ENCODE results near the gene KCNQ4. TPM values are rescaled to one million over a fixed set of nuclear protein-coding genes. Genes with fewer than 3 reads are reported as not detected.
A peak's percentile ranks its signal among the peaks of the same experiment; 100 is the strongest.

The KCNQ4 gene
- total and polyA plus RNA-seq, 2 of the 13 experiments (the other 11 are each of a cell fraction or from before 2014, with no cell fraction given): 0.02 to 0.09 TPM

DNA sequence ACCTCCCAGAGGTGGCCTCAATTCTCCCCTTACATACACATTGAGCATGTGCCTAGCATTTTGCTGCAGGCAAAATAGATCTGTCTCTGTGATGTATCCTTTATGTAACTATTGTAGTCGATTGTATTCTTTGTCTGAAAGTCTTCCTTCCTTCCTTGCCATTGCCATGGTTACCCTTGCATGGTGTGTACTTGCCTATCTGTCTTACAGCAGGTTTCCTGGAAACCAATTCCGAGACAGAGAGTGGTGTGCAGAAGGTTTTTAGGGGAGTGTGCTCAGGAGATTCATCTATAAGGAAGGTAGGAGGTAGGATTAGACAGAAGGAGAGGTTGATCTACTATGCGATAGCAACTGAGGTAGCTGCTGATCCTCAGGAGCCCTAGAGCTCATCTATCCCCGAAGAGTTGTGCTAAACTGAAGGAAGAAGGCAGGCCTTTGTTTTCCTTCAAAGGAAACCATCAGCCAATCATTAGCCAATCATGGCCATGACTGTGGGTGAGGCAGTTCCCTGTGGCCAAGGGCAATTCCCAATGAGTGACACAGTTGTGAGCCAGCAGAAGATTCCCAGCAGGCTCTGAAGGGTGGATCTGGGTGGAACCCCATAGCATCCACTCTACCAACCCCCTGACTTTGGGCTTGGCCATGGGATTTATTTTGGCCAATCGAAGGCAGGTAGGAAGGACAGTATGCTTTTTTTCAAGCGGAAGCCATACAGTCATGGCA, 63.6 kb downstream of the KCNQ4 start (continued):
- no peak for TF ChIP-seq ZNF782 (CRISPR knock-in tag; IDR thresholded peaks at IDR 0.05; ENCODE audit: borderline replicate concordance)
- no peak for TF ChIP-seq ZFP37 (CRISPR knock-in tag; IDR thresholded peaks at IDR 0.05; ENCODE audit: borderline replicate concordance)
- TF ChIP-seq ZNF10 (CRISPR knock-in tag; IDR thresholded peaks at IDR 0.05; ENCODE audit: borderline replicate concordance, low read depth): no peak

DNA sequence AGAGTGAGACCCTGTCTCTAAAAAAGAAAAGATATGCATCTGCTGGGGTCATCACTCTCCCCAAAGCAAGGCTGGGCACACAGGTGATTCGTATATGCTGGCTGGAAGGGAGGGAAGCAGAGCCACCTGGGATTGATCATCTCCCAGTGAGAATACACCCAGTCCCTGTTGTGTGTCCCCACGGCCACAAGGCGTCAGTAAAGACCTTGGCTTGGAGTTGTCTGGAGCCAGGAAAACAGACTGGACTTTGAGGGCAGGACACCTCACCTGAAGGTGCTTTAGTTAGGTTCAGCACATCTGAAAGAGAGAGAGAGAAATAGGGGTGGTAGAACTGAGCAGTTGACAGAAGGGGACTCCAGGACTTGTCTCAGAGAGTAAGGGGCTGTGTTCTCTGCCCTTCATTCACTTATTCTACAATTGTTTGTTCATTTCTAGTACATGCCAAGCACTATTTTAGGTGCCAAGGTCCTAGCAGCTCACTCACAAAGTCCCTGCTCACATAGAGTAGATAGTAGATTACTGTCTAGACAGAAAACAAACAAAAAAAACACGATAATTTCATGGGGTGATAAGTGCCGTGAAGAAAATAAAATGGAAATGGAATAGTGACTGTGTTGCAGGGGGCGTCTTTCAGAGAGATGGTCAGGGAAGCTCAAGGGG, 65.1 kb downstream of the KCNQ4 start:
- POLR2A ChIA-PET: interaction anchor here (1.0 to 1.3 kb wide), 2 partner anchors 14 to 106 kb away, joined by 3 read pairs; partner anchors contain the start of gene CITED4
- peak; percentile 75 for DNase-seq (ENCODE audit: low spot score)
- TF ChIP-seq ZNF143 (CRISPR knock-in tag; IDR thresholded peaks at IDR 0.05): peak; percentile 24; the same call in 1 of the 2 replicates
- no peak for TF ChIP-seq ZNF460 (CRISPR knock-in tag; IDR thresholded peaks at IDR 0.05; ENCODE audit: borderline replicate concordance)
- TF ChIP-seq SP2 (CRISPR knock-in tag; IDR thresholded peaks at IDR 0.05): no peak
- TF ChIP-seq THAP11 (CRISPR knock-in tag; IDR thresholded peaks at IDR 0.05): 0 out of 2 replicates have a peak, but pooled peaks have one; percentile 34
- TF ChIP-seq IRF9 (CRISPR knock-in tag; IDR thresholded peaks at IDR 0.05; ENCODE audit: borderline replicate concordance): 0 out of 2 replicates have a peak, but pooled peaks have one; percentile 36
- TF ChIP-seq, protein P1, sequence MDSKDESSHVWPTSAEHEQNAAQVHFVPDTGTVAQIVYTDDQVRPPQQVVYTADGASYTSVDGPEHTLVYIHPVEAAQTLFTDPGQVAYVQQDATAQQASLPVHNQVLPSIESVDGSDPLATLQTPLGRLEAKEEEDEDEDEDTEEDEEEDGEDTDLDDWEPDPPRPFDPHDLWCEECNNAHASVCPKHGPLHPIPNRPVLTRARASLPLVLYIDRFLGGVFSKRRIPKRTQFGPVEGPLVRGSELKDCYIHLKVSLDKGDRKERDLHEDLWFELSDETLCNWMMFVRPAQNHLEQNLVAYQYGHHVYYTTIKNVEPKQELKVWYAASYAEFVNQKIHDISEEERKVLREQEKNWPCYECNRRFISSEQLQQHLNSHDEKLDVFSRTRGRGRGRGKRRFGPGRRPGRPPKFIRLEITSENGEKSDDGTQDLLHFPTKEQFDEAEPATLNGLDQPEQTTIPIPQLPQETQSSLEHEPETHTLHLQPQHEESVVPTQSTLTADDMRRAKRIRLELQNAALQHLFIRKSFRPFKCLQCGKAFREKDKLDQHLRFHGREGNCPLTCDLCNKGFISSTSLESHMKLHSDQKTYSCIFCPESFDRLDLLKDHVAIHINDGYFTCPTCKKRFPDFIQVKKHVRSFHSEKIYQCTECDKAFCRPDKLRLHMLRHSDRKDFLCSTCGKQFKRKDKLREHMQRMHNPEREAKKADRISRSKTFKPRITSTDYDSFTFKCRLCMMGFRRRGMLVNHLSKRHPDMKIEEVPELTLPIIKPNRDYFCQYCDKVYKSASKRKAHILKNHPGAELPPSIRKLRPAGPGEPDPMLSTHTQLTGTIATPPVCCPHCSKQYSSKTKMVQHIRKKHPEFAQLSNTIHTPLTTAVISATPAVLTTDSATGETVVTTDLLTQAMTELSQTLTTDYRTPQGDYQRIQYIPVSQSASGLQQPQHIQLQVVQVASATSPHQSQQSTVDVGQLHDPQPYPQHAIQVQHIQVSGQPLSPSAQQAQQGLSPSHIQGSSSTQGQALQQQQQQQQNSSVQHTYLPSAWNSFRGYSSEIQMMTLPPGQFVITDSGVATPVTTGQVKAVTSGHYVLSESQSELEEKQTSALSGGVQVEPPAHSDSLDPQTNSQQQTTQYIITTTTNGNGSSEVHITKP (CRISPR knock-in tag; IDR thresholded peaks at IDR 0.05; ENCODE audit: low read depth): no peak
- peak in 1 of 2 experiments; percentile 52; a peak in 1 of 4 replicates for TF ChIP-seq HMGXB4 (CRISPR knock-in tag; IDR thresholded peaks at IDR 0.05; ENCODE audit: borderline replicate concordance in 1 of 2, low read depth in 1 of 2)

More for the DNA sequence above, 65.1 kb downstream of the KCNQ4 start:
- H3K4me3 ChIP-seq (replicated peaks in 1 of 3; ENCODE audit: insufficient read depth in 1 of 3, low read depth in 2 of 3, low read length in 3 of 3): no peak overlapping the region
- BruUV-seq (replicated peaks): no TSS peak
- intact Hi-C loops (cut with micrococcal nuclease; ENCODE audit: unreplicated experiment): loop anchor here (1.0 to 10.0 kb wide), 5 partner anchors 54 to 236 kb away; no protein-coding TSS in a partner anchor
- H4K20me1 ChIP-seq (ENCODE audit: insufficient read depth, low read length): no peaks in the 10 kb centered on the region
- CTCF ChIA-PET (ENCODE audit: low intra/inter-chr PET ratio, low total read pairs): interaction anchor here (1.2 to 4.3 kb wide), 6 partner anchors 14 to 236 kb away, joined by 3 to 161 read pairs (median 5); partner anchors contain the start of gene CITED4
- no peaks in the 10 kb centered on the region for H3K9me3 ChIP-seq (ENCODE audit: low read length)
- 27% methylated on average over 6 of the region's 6 CpGs for WGBS (ENCODE audit: low lambda C conversion rate)
- FAIRE-seq (peak; percentile 97), ATAC-seq (peak; percentile 89)
- no peak overlapping the region for H3K9ac ChIP-seq (ENCODE audit: insufficient read depth, low read depth, low read length)
- in situ Hi-C loops (cut with HindIII; ENCODE audit: extremely low pct_ligation_motif_present, low pct_unique_long_range_greater_than_20kb): loop anchor here (5.0 kb wide), 2 partner anchors 71 to 104 kb away; no protein-coding TSS in a partner anchor
- peaks cover 0 to 22% of the 10 kb centered on the region in 2 experiments; a peak in 2 of 5 replicates for H3K27me3 ChIP-seq (ENCODE audit: control insufficient read depth in 1 of 2, insufficient read depth in 2 of 2, low read length in 2 of 2)
- no peak overlapping the region for H3K27ac ChIP-seq (ENCODE audit: extremely low read length, insufficient read depth, low read length)
- H3K36me3 ChIP-seq (replicated peaks in 1 of 2; ENCODE audit: control insufficient read depth in 1 of 2, insufficient read depth in 2 of 2, low read length in 2 of 2): no peaks in the 10 kb centered on the region
- no peaks in the 10 kb centered on the region for H3K79me2 ChIP-seq (ENCODE audit: insufficient read depth, low read length)
- H3K4me2 ChIP-seq (ENCODE audit: low read depth, low read length): no peak overlapping the region
- no peak overlapping the region for H2AFZ ChIP-seq (ENCODE audit: low read length)
- peaks cover 24% of the 10 kb centered on the region; the same call in 1 of the 2 replicates for H3K4me1 ChIP-seq (ENCODE audit: insufficient read depth, low read length)

All from HepG2 (cell line).